Transverse colon (tissue), 4 donors: ENCODE results near the gene ROBO1. TPM values are rescaled to one million over a fixed set of nuclear protein-coding genes. Genes with fewer than 3 reads are reported as not detected.

ENCODE experiments used
- DNase-seq: peaks from one replicate; pipeline ENCODE4 v3.0.0-alpha.2; 2019
- H3K27ac ChIP-seq, 4 donors: fragments of 200-600 bp; sonication (generic); 2 replicates each; pipeline ENCODE4 v1.5.1; 2016 to 2018; ENCODE audit warnings: inconsistent platforms in 4 of 4
- H3K27me3 ChIP-seq: fragments of 200-600 bp; sonication (generic); 2 replicates; pipeline ENCODE4 v1.5.1; 2017; ENCODE audit warnings: inconsistent platforms
- H3K36me3 ChIP-seq, 4 donors: fragments of 200-600 bp; sonication (generic); 2 replicates each; pipeline ENCODE4 v1.5.1; 2017 to 2019; ENCODE audit warnings: inconsistent platforms in 4 of 4
- H3K4me1 ChIP-seq, 4 donors: fragments of 200-600 bp; sonication (generic); 2 replicates each; pipeline ENCODE4 v1.5.1; 2017 to 2020; ENCODE audit warnings: inconsistent platforms in 4 of 4
- H3K4me3 ChIP-seq, 4 donors: fragments of 200-600 bp; sonication (generic); 1 replicate in 1 of 4; 2 replicates in 3 of 4; pipeline versions ENCODE4 v1.5.1 to v1.6.1; 2017 to 2019; ENCODE audit warnings: inconsistent platforms in 4 of 4
- H3K9me3 ChIP-seq, 2 donors: fragments of 200-600 bp; sonication (generic); 2 replicates each; pipeline ENCODE4 v1.5.1; 2017 to 2019; ENCODE audit warnings: inconsistent platforms in 2 of 2
- EP300 ChIP-seq: sonication (generic); formaldehyde crosslinking; IDR thresholded peaks from one replicate; pipeline ENCODE4 v1.6.1; 2017; ENCODE audit warnings: antibody characterized with exemption, low read depth
- POLR2A ChIP-seq: fragments of 450-650 bp; IDR thresholded peaks from one replicate; pipeline ENCODE4 v1.6.1; 2016; ENCODE audit warnings: antibody characterized with exemption, mild to moderate bottlenecking, moderate library complexity
- POLR2AphosphoS5 ChIP-seq, 3 donors: sonication (generic); formaldehyde crosslinking; IDR thresholded peaks; one replicate each; pipeline ENCODE4 v1.6.1; 2016; ENCODE audit warnings: antibody characterized with exemption in 3 of 3
- WGBS, 2 donors: methylation state at CpG; one replicate each; pipeline ENCODE4 v1.1.5; 2018; ENCODE audit warnings: low coverage in 1 of 2; 5-methylcytosine and 5-hydroxymethylcytosine counted together
- in situ Hi-C, 4 donors: fragments of 200-750 bp; cut with MboI; loops; one replicate each; pipeline versions ENCODE4 v1.15.0 to v1.15.1; 2017; ENCODE audit warnings: low sequenced_read_pairs in 3 of 4, low pct_ligation_motif_present in 1 of 4, low pct_unique_long_range_greater_than_20kb in 1 of 4
- intact Hi-C: fragments of 100-400 bp; cut with DNase I; formaldehyde crosslinking; loops from one replicate; pipeline ENCODE4 v1.15.1; 2023; ENCODE audit warnings: low total_unique reads
- total RNA-seq, 4 donors: library from RNA; depleted of rRNA; stranded (reverse); fragments of >200 nt; gene quantifications; one replicate each; pipeline ENCODE4 v1.1.0, GENCODE V29; 2016
- TF ChIP-seq, protein P1 (sequence below), 5 experiments: fragments of 200-600 bp in 3 of 5; fragments of 450-650 bp in 2 of 5; sonication (generic) in 3 of 5; IDR thresholded peaks; 1 replicate in 2 of 5; 2 replicates in 3 of 5; pipeline ENCODE4 v1.5.1; 2016 to 2017; ENCODE audit warnings: antibody characterized with exemption in 5 of 5, inconsistent platforms in 3 of 5, mild to moderate bottlenecking in 2 of 5, moderate library complexity in 1 of 5

The ROBO1 gene
- total RNA-seq, 4 donors from 2014 or later, result 7.6 to 68.7 (median 9.1) TPM

DNA sequence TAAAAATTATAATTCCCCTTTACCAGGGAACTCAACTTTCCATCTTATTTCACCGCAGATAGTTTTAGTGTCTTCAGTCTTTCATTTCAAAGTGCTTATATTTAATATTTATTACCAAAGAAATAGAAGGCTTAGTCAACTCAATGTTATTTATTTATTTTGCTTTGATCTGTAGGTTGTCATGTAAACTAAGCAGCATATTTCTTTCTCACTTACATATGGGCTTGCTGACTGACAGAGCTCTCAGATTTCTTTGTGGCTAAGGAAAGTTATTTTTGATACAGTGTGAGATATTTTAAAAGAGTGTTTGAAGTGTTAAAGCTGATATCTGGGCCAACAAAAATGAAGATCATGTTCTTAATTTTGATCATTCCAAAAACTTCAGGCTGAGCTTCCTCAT is 331.4 kb downstream of the ROBO1 start:
- Histone ChIP-seq H3K9me3 (no peaks in the 10 kb centered on the region), H3K27me3 (no peaks in the 10 kb centered on the region), H3K4me3 (no peak overlapping the region), H3K27ac (no peak overlapping the region), H3K4me1 (no peaks in the 10 kb centered on the region), H3K36me3 (no peaks in the 10 kb centered on the region)
- DNase-seq, result no peak
- intact Hi-C loops (no loop called here), in situ Hi-C loops (no loop called here)
- TF ChIP-seq POLR2AphosphoS5 (IDR thresholded peaks at IDR 0.05) (no peak), EP300 (no peak), POLR2A (no peak)
- TF ChIP-seq, protein P1, sequence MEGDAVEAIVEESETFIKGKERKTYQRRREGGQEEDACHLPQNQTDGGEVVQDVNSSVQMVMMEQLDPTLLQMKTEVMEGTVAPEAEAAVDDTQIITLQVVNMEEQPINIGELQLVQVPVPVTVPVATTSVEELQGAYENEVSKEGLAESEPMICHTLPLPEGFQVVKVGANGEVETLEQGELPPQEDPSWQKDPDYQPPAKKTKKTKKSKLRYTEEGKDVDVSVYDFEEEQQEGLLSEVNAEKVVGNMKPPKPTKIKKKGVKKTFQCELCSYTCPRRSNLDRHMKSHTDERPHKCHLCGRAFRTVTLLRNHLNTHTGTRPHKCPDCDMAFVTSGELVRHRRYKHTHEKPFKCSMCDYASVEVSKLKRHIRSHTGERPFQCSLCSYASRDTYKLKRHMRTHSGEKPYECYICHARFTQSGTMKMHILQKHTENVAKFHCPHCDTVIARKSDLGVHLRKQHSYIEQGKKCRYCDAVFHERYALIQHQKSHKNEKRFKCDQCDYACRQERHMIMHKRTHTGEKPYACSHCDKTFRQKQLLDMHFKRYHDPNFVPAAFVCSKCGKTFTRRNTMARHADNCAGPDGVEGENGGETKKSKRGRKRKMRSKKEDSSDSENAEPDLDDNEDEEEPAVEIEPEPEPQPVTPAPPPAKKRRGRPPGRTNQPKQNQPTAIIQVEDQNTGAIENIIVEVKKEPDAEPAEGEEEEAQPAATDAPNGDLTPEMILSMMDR (IDR thresholded peaks at IDR 0.05), result no peak
- 92 to 94% methylated on average over 1 of the region's 1 CpG for WGBS, 2 donors

DNA sequence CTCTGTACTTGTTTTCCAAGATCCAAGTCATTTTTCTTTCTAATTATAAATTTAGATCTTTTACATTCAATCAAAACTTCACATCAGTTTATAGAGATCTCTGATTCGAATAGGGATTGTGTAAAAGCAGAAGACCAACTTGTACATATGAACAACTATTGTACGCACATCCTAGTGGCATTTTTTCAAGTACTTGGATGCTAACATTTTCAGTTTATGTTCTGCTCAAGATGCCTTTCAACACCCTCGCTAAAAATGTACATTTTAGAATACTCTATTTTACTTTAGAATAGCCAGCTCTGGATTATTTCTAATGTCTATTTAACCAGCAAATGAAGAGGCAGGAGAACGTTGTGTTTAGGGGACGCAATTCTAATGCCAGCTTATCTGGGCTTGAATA is 340.7 kb downstream of the ROBO1 start:
- no peaks in the 10 kb centered on the region for H3K36me3 ChIP-seq
- DNase-seq, result no peak
- H3K9me3 ChIP-seq, result no peaks in the 10 kb centered on the region
- H3K27me3 ChIP-seq, result no peaks in the 10 kb centered on the region
- no peak overlapping the region for H3K27ac ChIP-seq
- in situ Hi-C loops (no loop called here), intact Hi-C loops (no loop called here)
- no peak overlapping the region for H3K4me3 ChIP-seq
- no peaks in the 10 kb centered on the region for H3K4me1 ChIP-seq
- WGBS, 2 donors, result 49 to 76% methylated on average over 2 to 5 of the region's 5 CpGs
- TF ChIP-seq POLR2A, result no peak
- TF ChIP-seq, protein P1 (IDR thresholded peaks at IDR 0.05), result no peak
- no peak for TF ChIP-seq EP300
- TF ChIP-seq POLR2AphosphoS5 (IDR thresholded peaks at IDR 0.05), result no peak

DNA sequence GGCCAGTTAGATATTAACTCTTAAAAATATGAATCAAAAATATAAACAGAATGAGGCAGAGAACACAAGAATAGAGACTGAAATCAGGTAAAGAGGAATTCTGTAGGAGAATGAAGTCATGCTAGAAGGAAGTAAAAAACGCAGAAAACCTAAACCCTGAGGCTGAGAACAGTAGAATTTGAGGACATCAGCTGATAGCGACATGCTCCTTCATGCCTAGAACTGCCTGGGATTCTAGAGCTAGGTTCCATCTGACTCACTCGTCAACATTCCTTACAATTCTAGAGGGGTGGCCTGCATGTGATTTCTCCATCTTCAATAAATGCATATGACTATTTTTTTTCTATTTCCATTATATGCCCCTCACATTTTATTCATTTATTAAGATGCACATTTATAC is 343.0 kb downstream of the ROBO1 start:
- Histone ChIP-seq H3K4me3 (no peak overlapping the region), H3K9me3 (no peaks in the 10 kb centered on the region), H3K4me1 (no peaks in the 10 kb centered on the region), H3K27me3 (no peaks in the 10 kb centered on the region), H3K36me3 (no peaks in the 10 kb centered on the region), H3K27ac (no peak overlapping the region)
- no peak for TF ChIP-seq EP300
- TF ChIP-seq POLR2A, result no peak
- TF ChIP-seq, protein P1 (IDR thresholded peaks at IDR 0.05), result no peak
- no peak for TF ChIP-seq POLR2AphosphoS5 (IDR thresholded peaks at IDR 0.05)
- 90% methylated on average over 3 of the region's 3 CpGs; no CpG with 5 or more reads in 1 of the 2 donors for WGBS, 2 donors
- in situ Hi-C loops, result no loop called here
- intact Hi-C loops, result no loop called here
- no peak for DNase-seq

DNA sequence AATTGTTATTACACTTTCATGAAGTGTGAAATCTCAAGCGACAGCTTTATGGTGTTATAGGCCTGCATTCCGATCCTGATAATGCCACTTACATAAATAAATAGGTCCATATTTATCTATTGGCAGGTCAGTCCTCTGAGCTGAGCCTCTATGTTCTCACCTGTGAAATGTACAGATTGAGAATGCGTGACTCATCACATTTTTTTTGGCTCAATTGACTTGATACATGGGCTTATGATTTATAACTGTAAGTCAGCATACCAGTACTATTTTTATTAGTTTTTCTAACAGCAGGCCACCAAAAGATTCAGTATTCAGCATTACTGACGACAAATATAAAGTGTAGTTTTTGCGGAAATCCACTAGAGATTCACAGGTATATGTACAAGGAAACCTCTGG is 344.4 kb downstream of the ROBO1 start:
- Histone ChIP-seq H3K9me3 (no peaks in the 10 kb centered on the region), H3K27me3 (no peaks in the 10 kb centered on the region), H3K27ac (no peak overlapping the region), H3K36me3 (no peaks in the 10 kb centered on the region), H3K4me3 (no peak overlapping the region), H3K4me1 (peaks cover 0 to 4% (median 0%) of the 10 kb centered on the region in 4 donors)
- DNase-seq, result no peak
- in situ Hi-C loops, result no loop called here
- intact Hi-C loops, result no loop called here
- WGBS, 2 donors, result 80 to 87% methylated on average over 3 to 5 of the region's 5 CpGs
- no peak for TF ChIP-seq EP300
- no peak for TF ChIP-seq POLR2A
- no peak for TF ChIP-seq POLR2AphosphoS5 (IDR thresholded peaks at IDR 0.05)
- TF ChIP-seq, protein P1 (IDR thresholded peaks at IDR 0.05), result no peak
